Measurements from ENCODE around the gene ZFAND2B. TPM values are rescaled to one million over a fixed set of nuclear protein-coding genes. Genes with fewer than 3 reads are reported as not detected.

The ZFAND2B gene
- total RNA-seq, 1 donor = 25.0 TPM

- peaks cover 8% of the 10 kb centered on the region for H4K20me1 ChIP-seq (ENCODE audit: insufficient read depth, low read length)
- H3K27ac ChIP-seq (ENCODE audit: low read depth, low read length) = peak within 1 kb of the TSS; percentile 51
- H3K9me3 ChIP-seq (ENCODE audit: low read depth, low read length) = no peaks in the 10 kb centered on the region
- TF ChIP-seq CTCF (IDR thresholded peaks at IDR 0.05; ENCODE audit: extremely low read depth, low read depth, low read length) = no peak
- peak within 1 kb of the TSS; percentile 80 for H3K4me2 ChIP-seq (ENCODE audit: insufficient read depth, low read length)
- H2AFZ ChIP-seq (ENCODE audit: low read length) = peak within 1 kb of the TSS; percentile 83
- peaks cover 57% of the 10 kb centered on the region for H3K36me3 ChIP-seq (ENCODE audit: insufficient read depth, low read length)
- peaks cover 23% of the 10 kb centered on the region for H3K4me1 ChIP-seq (ENCODE audit: insufficient read depth, low read length)
- no peaks in the 10 kb centered on the region for H3K27me3 ChIP-seq (ENCODE audit: insufficient read depth, low read length)
- DNase-seq (ENCODE audit: insufficient read length, low spot score, missing footprints) = peak; percentile 99
- peaks cover 3% of the 10 kb centered on the region for H3K79me2 ChIP-seq (ENCODE audit: insufficient read depth, low read length)
- H3K4me3 ChIP-seq (ENCODE audit: insufficient read depth, low read length) = peak within 1 kb of the TSS; percentile 75
Measured at GRCh38 chr2:219218732-219219701, 12.4 kb downstream of the ZFAND2B start, which contains the start of gene ABCB6. TSS of gene ABCB6 (minus strand) at chr2:219218958. CDS start at chr2:219218673, 285 bp downstream.

DNA sequence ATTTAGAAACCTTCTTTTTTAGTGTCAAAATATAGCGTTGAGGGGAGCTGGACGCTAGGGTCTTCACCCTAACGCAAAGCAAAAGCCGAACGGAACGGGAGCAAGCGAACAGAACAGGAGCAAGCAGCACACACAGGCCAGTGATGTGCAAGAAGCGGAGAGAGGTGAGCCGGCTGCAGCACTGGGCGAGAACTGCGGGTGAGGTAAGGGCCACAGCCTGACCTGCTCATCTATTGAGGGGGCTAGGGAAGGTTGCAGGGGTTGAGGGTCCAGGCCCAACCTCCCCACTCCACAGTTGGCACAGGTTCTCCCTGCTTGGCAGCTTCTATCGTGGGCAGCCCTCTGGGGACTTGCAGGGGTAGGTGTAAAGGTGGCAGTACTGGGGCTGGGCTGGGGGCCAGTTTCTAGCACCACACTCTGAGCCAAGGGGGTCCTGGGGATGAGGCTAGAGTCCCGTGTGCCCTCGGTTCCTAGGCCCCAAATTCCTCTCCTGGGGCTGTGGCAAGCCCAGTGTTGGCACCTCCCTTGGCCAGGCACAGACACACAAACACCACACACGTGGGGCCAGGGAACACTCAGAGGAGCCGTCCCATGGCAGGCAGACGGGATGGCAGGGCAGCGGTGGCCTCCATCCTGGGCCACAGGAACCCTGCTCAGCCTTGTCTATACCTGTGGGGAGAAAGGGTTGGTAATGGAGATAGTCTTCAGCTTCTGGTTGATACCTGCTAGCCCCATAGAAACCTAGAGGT, 13.4 kb downstream of the ZFAND2B start:
- Histone ChIP-seq H2AFZ (ENCODE audit: low read length) (no peak overlapping the region), H3K27me3 (ENCODE audit: insufficient read depth, low read length) (no peaks in the 10 kb centered on the region), H3K4me3 (ENCODE audit: insufficient read depth, low read length) (no peak overlapping the region), H3K4me1 (ENCODE audit: insufficient read depth, low read length) (peaks cover 23% of the 10 kb centered on the region), H3K79me2 (ENCODE audit: insufficient read depth, low read length) (peaks cover 3% of the 10 kb centered on the region), H4K20me1 (ENCODE audit: insufficient read depth, low read length) (peaks cover 8% of the 10 kb centered on the region), H3K4me2 (ENCODE audit: insufficient read depth, low read length) (peak overlapping the region; percentile 80), H3K27ac (ENCODE audit: low read depth, low read length) (peak overlapping the region; percentile 51), H3K9me3 (ENCODE audit: low read depth, low read length) (no peaks in the 10 kb centered on the region), H3K36me3 (ENCODE audit: insufficient read depth, low read length) (peaks cover 57% of the 10 kb centered on the region)
- DNase-seq (ENCODE audit: insufficient read length, low spot score, missing footprints) = peak; percentile 71
- TF ChIP-seq CTCF (IDR thresholded peaks at IDR 0.05; ENCODE audit: extremely low read depth, low read depth, low read length) = no peak

DNA sequence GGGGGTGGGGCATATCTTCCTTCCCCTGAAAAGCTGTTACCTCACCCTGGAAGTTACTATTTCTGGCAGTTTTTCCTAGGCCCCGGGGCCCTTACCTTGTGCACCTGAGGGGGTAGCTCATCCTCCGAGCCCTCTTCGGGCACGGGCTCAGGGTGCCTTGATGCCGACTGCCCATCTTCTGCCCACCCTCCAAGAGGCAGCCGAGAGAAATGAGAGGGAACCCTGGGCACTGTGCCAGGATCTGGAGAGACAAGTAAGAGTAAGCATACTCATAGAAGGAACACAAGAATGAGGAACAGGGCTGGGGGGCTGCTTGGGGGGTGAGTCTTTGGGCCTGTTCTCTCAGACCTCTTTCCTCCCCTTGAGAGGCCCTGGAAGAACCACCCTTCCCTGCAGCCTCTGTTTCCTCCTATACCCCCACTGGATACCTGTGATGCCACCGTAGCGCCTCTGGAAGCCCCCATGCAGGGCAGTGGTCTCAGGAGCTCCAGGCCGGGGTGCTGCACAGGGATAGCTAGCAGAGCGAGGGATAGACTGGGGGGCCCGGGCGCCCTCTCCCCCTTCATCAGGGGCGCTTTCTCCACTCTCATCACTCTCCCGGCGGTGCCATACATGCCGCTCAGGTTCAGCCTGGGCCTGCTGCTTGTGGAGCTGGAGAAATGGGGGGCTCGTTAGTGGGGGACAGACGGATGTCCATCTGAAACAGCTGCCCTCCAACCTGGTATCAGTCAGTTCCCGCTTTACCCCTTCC, 14.2 kb downstream of the ZFAND2B start:
- peaks cover 12% of the 10 kb centered on the region for H4K20me1 ChIP-seq (ENCODE audit: insufficient read depth, low read length)
- H2AFZ ChIP-seq (ENCODE audit: low read length) = no peak overlapping the region
- H3K4me1 ChIP-seq (ENCODE audit: insufficient read depth, low read length) = peaks cover 23% of the 10 kb centered on the region
- no peaks in the 10 kb centered on the region for H3K9me3 ChIP-seq (ENCODE audit: low read depth, low read length)
- H3K4me2 ChIP-seq (ENCODE audit: insufficient read depth, low read length) = no peak overlapping the region
- TF ChIP-seq CTCF (IDR thresholded peaks at IDR 0.05; ENCODE audit: extremely low read depth, low read depth, low read length) = no peak
- peak; percentile 21 for DNase-seq (ENCODE audit: insufficient read length, low spot score, missing footprints)
- no peak overlapping the region for H3K27ac ChIP-seq (ENCODE audit: low read depth, low read length)
- peaks cover 61% of the 10 kb centered on the region for H3K36me3 ChIP-seq (ENCODE audit: insufficient read depth, low read length)
- no peaks in the 10 kb centered on the region for H3K27me3 ChIP-seq (ENCODE audit: insufficient read depth, low read length)
- H3K79me2 ChIP-seq (ENCODE audit: insufficient read depth, low read length) = peaks cover 3% of the 10 kb centered on the region
- H3K4me3 ChIP-seq (ENCODE audit: insufficient read depth, low read length) = no peak overlapping the region
